Osteocyte (in vitro differentiated cells): ENCODE measurements around the gene ZNF354B. TPM values are rescaled to one million over a fixed set of nuclear protein-coding genes. Genes with fewer than 3 reads are reported as not detected.
A peak's percentile ranks its signal among the peaks of the same experiment; 100 is the strongest.

Experiments used
- DNase-seq: peaks from one replicate; pipeline ENCODE4 v3.0.0; 2021; ENCODE audit warnings: mixed read lengths; ENCODE audit not compliant: unreplicated experiment; ENCODE audit errors: extremely low spot score
- H3K27ac Mint-ChIP-seq: one replicate; pipeline ENCODE4 v1.8.0; 2021; ENCODE audit warnings: mild to moderate bottlenecking, mixed read lengths; ENCODE audit not compliant: unreplicated experiment
- H3K27me3 Mint-ChIP-seq: one replicate; pipeline ENCODE4 v1.8.0; 2021; ENCODE audit warnings: mixed read lengths; ENCODE audit not compliant: unreplicated experiment
- H3K36me3 Mint-ChIP-seq: one replicate; pipeline ENCODE4 v1.8.0; 2021; ENCODE audit warnings: mixed read lengths; ENCODE audit not compliant: unreplicated experiment
- H3K4me1 Mint-ChIP-seq: one replicate; pipeline ENCODE4 v1.8.0; 2021; ENCODE audit warnings: mixed read lengths; ENCODE audit not compliant: unreplicated experiment
- H3K4me3 Mint-ChIP-seq: one replicate; pipeline ENCODE4 v1.8.0; 2021; ENCODE audit warnings: mild to moderate bottlenecking, moderate library complexity, mixed read lengths; ENCODE audit not compliant: unreplicated experiment
- H3K9me3 Mint-ChIP-seq: one replicate; pipeline ENCODE4 v1.8.0; 2021; ENCODE audit warnings: mixed read lengths; ENCODE audit not compliant: unreplicated experiment
- total RNA-seq: library from RNA; stranded (reverse); gene quantifications from 2 replicates; pipeline ENCODE4 v1.2.1, GENCODE V29; 2021
- TF ChIP-seq, protein P1 (sequence below): fragments of 200-600 bp; sonication (generic); IDR thresholded peaks from 2 replicates; pipeline ENCODE4 v1.5.0; 2021; ENCODE audit warnings: antibody characterized with exemption, mild to moderate bottlenecking, moderate library complexity

ZNF354B gene
- total RNA-seq, 1 donor from 2014 or later = 20.0 TPM

DNA sequence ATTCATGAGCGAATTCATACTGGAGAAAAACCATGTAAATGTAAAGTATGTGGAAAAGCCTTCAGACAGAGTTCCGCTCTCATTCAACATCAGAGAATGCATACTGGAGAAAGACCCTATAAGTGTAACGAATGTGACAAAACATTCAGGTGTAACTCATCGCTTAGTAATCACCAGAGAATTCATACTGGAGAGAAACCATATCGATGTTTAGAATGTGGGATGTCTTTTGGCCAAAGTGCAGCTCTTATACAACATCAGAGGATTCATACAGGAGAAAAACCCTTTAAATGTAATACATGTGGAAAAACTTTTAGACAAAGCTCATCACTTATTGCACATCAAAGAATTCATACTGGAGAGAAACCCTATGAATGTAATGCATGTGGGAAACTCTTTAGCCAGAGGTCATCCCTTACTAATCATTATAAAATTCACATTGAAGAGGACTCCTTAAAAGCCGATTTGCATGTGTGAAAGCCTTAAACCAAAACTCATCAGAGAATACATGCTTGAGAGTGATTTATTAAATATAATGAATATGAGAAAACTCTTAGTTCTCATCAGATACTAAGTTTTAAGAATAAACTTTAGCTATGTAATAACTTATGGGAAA, 24.2 kb downstream of the ZNF354B start:
- Mint-ChIP-seq H3K27ac (no peak overlapping the region), H3K4me1 (no peaks in the 10 kb centered on the region), H3K9me3 (peaks cover 57% of the 10 kb centered on the region), H3K27me3 (no peaks in the 10 kb centered on the region), H3K4me3 (no peak overlapping the region), H3K36me3 (peaks cover 82% of the 10 kb centered on the region)
- TF ChIP-seq, protein P1, sequence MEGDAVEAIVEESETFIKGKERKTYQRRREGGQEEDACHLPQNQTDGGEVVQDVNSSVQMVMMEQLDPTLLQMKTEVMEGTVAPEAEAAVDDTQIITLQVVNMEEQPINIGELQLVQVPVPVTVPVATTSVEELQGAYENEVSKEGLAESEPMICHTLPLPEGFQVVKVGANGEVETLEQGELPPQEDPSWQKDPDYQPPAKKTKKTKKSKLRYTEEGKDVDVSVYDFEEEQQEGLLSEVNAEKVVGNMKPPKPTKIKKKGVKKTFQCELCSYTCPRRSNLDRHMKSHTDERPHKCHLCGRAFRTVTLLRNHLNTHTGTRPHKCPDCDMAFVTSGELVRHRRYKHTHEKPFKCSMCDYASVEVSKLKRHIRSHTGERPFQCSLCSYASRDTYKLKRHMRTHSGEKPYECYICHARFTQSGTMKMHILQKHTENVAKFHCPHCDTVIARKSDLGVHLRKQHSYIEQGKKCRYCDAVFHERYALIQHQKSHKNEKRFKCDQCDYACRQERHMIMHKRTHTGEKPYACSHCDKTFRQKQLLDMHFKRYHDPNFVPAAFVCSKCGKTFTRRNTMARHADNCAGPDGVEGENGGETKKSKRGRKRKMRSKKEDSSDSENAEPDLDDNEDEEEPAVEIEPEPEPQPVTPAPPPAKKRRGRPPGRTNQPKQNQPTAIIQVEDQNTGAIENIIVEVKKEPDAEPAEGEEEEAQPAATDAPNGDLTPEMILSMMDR = no peak
- DNase-seq = no peak

DNA sequence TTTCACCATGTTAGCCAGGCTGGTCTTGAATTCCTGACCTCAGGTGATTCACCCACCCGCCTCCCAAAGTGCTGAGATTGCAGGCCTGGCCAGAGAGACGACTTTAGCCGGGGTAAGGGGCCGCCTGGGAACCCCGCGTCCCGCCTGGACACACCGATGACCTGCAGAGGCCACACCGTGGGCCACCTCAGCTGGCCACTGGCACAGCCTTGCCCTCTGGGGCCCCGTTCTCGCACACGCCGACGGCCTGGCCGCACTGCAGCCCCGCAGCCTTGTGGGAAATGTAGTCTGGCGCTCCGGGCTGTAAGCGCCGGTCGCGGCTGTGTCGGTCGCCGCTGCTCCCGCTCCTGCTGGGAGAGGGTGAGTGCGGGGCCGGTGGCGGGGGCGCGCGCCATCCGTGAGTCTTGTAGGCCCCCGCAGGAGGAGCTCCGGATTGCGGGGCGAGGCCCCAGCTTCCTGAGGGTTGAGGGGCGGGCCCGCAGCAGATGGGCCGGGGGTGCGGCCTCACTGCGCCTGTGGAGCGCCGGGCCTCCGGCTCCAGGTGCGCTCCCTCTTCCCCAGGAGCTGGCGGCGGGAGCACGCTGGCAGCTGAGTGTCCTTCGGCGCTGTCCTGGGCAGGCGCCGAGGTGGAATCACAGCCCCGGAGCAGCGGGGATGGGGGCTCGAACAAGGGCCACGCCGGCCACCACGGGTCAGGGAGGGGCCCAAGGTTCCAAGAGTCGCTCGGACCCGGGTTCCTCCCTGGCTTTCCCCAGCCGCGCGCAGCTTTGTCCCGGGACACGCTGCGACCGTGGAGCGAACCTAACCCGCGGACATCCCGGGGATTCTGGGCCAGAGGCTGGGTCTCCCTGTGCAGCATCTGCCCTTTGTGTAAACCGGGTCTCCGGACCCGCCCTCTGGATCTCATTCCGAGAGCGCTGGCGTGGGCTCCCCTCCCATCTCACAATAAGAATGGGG, 36.1 kb downstream of the ZNF354B start, which contains the start of gene ZFP2:
ZFP2 (plus strand) TSS at position 299 of the 957 bp plus-strand sequence. CDS start 35,401 bp downstream, outside the sequence.
- H3K36me3 Mint-ChIP-seq = peaks cover 14% of the 10 kb centered on the region
- H3K4me3 Mint-ChIP-seq = peak within 1 kb of the TSS; percentile 84
- peak within 1 kb of the TSS; percentile 50 for H3K27ac Mint-ChIP-seq
- H3K9me3 Mint-ChIP-seq = peaks cover 27% of the 10 kb centered on the region
- H3K4me1 Mint-ChIP-seq = peaks cover 9% of the 10 kb centered on the region
- peak; percentile 87 for DNase-seq
- TF ChIP-seq, protein P1 = no peak
- H3K27me3 Mint-ChIP-seq = no peaks in the 10 kb centered on the region

DNA sequence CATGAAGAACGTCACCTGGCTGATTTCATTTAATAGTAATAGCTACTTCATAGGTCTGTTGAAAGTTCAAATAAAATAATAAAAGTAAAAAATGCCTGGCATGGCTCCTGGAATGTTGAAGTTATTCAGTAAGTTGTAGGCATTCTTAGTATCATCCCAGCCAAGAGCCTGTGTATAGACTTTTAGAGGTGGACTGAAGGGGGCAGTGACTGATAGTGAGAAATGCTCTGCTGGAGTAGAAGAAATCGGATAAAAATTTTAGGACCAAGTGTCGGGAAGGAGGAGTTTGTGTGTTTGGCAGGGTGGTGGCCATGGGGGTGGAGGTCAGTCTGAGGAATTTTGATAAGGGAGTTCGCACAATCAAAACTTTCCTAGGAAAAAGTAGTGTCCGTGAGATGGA, 39.5 kb downstream of the ZNF354B start:
- Mint-ChIP-seq H3K9me3 (peaks cover 33% of the 10 kb centered on the region), H3K4me1 (peaks cover 9% of the 10 kb centered on the region), H3K36me3 (peaks cover 27% of the 10 kb centered on the region), H3K27ac (no peak overlapping the region), H3K4me3 (no peak overlapping the region), H3K27me3 (no peaks in the 10 kb centered on the region)
- DNase-seq = no peak
- TF ChIP-seq, protein P1 = no peak

DNA sequence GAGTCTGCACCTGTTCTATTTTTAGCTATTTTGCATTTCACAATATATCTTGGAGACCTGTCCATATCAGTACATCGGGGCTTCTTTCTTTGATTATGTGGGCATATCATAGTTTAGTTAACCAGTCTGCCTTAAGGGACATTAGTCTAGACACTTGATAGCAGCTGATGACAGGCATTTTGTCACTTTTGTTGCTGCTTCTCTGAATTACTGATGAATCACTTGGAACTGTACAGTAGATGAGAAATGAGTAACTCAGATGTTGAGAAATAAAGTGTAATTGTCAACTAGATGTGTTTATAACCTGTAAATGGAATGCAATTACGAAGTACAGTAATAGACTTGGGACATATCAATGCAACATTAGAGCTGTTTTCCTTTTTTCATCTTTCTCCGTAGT, 43.1 kb downstream of the ZNF354B start:
- Mint-ChIP-seq H3K27me3 (no peaks in the 10 kb centered on the region), H3K36me3 (peaks cover 30% of the 10 kb centered on the region), H3K4me3 (no peak overlapping the region), H3K4me1 (no peaks in the 10 kb centered on the region), H3K27ac (no peak overlapping the region), H3K9me3 (peaks cover 34% of the 10 kb centered on the region)
- TF ChIP-seq, protein P1 = no peak
- no peak for DNase-seq
